ENCODE data around the gene ZNFX1. TPM values are rescaled to one million over a fixed set of nuclear protein-coding genes. Genes with fewer than 3 reads are reported as not detected.

The ZNFX1 gene
- polyA plus RNA-seq, 2 of the 4 experiments (the other 2 are of a cell fraction), result 6.0 to 11.5 TPM

- Histone ChIP-seq H3K4me1 (peaks cover 4% of the 10 kb centered on the region; the same call in 1 of the 3 replicates), H3K9me3 (peaks cover 15% of the 10 kb centered on the region; the same call in 1 of the 3 replicates), H3K27ac (no peak overlapping the region), H3K4me2 (no peak overlapping the region), H3K4me3 (no peak overlapping the region)
- no peak for TF ChIP-seq HOXA7 (CRISPR knock-in tag; IDR thresholded peaks at IDR 0.05)
- TF ChIP-seq BCL3 (IDR thresholded peaks at IDR 0.05), result no peak
- TF ChIP-seq, protein P1, sequence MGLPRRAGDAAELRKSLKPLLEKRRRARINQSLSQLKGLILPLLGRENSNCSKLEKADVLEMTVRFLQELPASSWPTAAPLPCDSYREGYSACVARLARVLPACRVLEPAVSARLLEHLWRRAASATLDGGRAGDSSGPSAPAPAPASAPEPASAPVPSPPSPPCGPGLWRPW (IDR thresholded peaks at IDR 0.05), result no peak
- no peak for TF ChIP-seq CBX8 (IDR thresholded peaks at IDR 0.05)
- peak in 1 of 2 experiments; percentile 44; a peak in 1 of 6 replicates for ATAC-seq
- POLR2A ChIA-PET, result interaction anchor here (1.2 kb wide), 1 partner anchor 35 kb away, joined by 3 read pairs; the partner anchor contains the start of gene ZNFX1
- DNase-seq (ENCODE audit: low read depth in 1 of 2, low spot score in 1 of 2), result no peak
- CTCF ChIA-PET, result interaction anchor here (0.9 to 1.2 kb wide), 5 partner anchors 9 to 575 kb away, joined by 3 to 4 read pairs (median 4); no protein-coding TSS in a partner anchor
- 63% methylated on average over 2 of the region's 2 CpGs for WGBS (ENCODE audit: missing lambda C conversion rate)
- no peak for FAIRE-seq
Observed at GRCh38 chr20:49313283-49313682, 35.4 kb upstream of the ZNFX1 start.

DNA sequence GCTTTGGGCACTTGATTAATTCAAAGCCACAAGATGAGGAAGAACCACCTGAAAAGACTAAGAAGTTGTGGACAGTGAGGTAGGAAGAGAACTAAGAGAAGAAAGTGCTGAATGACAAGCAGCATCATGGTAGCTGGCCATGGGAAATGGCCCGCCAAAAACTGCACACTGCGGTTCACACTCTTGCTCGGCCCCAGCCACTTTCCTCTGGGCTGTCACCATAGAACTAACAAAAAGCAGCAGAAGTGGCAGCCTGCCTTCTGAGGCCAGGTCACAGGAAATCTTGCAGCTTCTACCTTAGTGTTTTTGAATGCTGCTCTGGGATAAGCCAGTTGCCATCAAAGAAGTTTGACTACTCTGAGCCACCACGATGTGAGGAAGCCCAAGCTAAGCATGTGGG is 34.8 kb upstream of the ZNFX1 start:
- H3K4me2 ChIP-seq, result no peak overlapping the region
- no peak overlapping the region for H3K4me3 ChIP-seq
- POLR2A ChIA-PET, result no interaction called here
- H3K4me1 ChIP-seq, result no peaks in the 10 kb centered on the region
- FAIRE-seq, result no peak
- DNase-seq (ENCODE audit: low read depth in 1 of 2, low spot score in 1 of 2), result no peak
- CTCF ChIA-PET, result interaction anchor here (0.5 to 1.2 kb wide), 6 partner anchors 8 to 576 kb away, joined by 3 to 4 read pairs (median 4); no protein-coding TSS in a partner anchor
- 72% methylated on average over 4 of the region's 4 CpGs for WGBS (ENCODE audit: missing lambda C conversion rate)
- no peak for ATAC-seq
- no peak overlapping the region for H3K27ac ChIP-seq
- TF ChIP-seq ZFP36 (IDR thresholded peaks at IDR 0.05; ENCODE audit: borderline replicate concordance, partially characterized antibody) (no peak), TFCP2L1 (CRISPR knock-in tag; IDR thresholded peaks at IDR 0.05) (no peak), ZSCAN20 (CRISPR knock-in tag; IDR thresholded peaks at IDR 0.05) (no peak), RAD21 (conservative IDR thresholded peaks at IDR 0.05 in 1 of 2, IDR thresholded peaks at IDR 0.05 in 1 of 2) (no peak), FOSL2 (IDR thresholded peaks at IDR 0.05) (no peak), FOSL2 (CRISPR knock-in tag; IDR thresholded peaks at IDR 0.05) (no peak), ZNF302 (CRISPR knock-in tag; IDR thresholded peaks at IDR 0.05) (no peak), HOXA7 (CRISPR knock-in tag; IDR thresholded peaks at IDR 0.05) (no peak), GATA3 (IDR thresholded peaks at IDR 0.05; ENCODE audit: borderline replicate concordance) (no peak), CBX2 (IDR thresholded peaks at IDR 0.05; ENCODE audit: borderline replicate concordance, low read depth) (no peak), HOXB5 (CRISPR knock-in tag; IDR thresholded peaks at IDR 0.05) (no peak), FOSB (CRISPR knock-in tag; IDR thresholded peaks at IDR 0.05) (no peak), PHF8 (IDR thresholded peaks at IDR 0.05; ENCODE audit: borderline replicate concordance, low read depth) (no peak), HOXB13 (CRISPR knock-in tag; IDR thresholded peaks at IDR 0.05; ENCODE audit: low read depth) (no peak), EP300 (IDR thresholded peaks at IDR 0.05) (no peak), JUNB (IDR thresholded peaks at IDR 0.05) (no peak), MYC (IDR thresholded peaks at IDR 0.05; ENCODE audit: borderline replicate concordance, low read length) (no peak), SMC3 (IDR thresholded peaks at IDR 0.05) (no peak), ZC3H11A (IDR thresholded peaks at IDR 0.05) (no peak)
- TF ChIP-seq, protein P1 (IDR thresholded peaks at IDR 0.05), result no peak
- peaks cover 15% of the 10 kb centered on the region; the same call in 1 of the 3 replicates for H3K9me3 ChIP-seq

GRCh38 chr20:49310705-49311104 is 32.8 kb upstream of the ZNFX1 start:
- peaks cover 4% of the 10 kb centered on the region; the same call in 1 of the 3 replicates for H3K9me3 ChIP-seq
- no peak overlapping the region for H3K4me3 ChIP-seq
- DNase-seq (ENCODE audit: low read depth in 1 of 2, low spot score in 1 of 2) (no peak), FAIRE-seq (no peak), ATAC-seq (no peak)
- TF ChIP-seq EP300 (IDR thresholded peaks at IDR 0.05) (no peak), GATA3 (IDR thresholded peaks at IDR 0.05; ENCODE audit: borderline replicate concordance) (no peak), MYC (IDR thresholded peaks at IDR 0.05; ENCODE audit: borderline replicate concordance, low read length) (no peak), CHD2 (IDR thresholded peaks at IDR 0.05; ENCODE audit: low read length, partially characterized antibody) (no peak)
- H3K4me1 ChIP-seq, result no peaks in the 10 kb centered on the region
- POLR2A ChIA-PET, result no interaction called here
- CTCF ChIA-PET, result interaction anchor here (1.0 to 3.4 kb wide), 4 partner anchors 8 to 178 kb away, joined by 3 to 24 read pairs (median 6); no protein-coding TSS in a partner anchor
- H3K27ac ChIP-seq, result no peak overlapping the region
- no peak overlapping the region for H3K4me2 ChIP-seq
